ENCODE results near the gene FEZF2.

The FEZF2 gene

DNA sequence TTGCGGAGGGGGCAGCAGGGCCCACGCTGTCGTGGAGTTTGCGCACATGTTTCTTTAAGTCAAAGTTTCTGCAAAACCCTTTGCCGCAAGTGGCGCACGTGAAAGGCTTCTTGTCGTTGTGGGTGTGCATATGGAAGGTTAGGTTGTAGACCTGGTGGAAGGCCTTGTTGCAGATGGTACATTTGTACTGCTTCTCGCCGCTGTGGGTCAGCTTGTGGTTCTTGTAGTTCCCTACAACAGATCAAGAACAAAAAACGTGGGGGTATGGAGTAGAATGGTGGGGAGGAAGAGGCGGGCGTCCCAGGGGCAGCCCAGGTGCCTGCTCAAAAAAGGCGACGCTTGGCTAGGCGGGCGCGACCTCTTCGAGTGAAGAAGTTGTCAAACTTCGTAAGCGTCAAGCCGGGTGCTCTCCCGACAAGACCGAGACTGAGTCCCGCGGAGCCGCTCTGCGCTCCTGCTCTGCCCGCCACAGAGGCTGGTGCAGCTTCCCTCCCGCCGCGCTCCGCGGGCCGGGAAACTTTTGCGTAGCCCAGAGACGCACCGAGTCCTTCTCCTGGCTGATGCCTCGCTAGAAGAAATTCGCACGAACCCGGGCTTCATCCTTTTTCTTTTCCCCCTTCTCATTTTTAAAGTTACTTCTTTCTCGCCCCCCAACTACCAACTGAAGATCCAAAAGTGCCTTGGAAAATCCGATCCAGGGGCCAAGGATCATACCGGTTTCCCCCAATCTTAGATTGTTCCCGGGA lies 3.1 kb downstream of the FEZF2 start:
- DNase-seq (ENCODE audit: low read depth, low spot score), result no peak
- no peak overlapping the region for H3K4me3 ChIP-seq (ENCODE audit: low read depth, low read length)
- in situ Hi-C loops (cut with HindIII; ENCODE audit: low sequenced_read_pairs), result no loop called here
- TF ChIP-seq, protein P1, sequence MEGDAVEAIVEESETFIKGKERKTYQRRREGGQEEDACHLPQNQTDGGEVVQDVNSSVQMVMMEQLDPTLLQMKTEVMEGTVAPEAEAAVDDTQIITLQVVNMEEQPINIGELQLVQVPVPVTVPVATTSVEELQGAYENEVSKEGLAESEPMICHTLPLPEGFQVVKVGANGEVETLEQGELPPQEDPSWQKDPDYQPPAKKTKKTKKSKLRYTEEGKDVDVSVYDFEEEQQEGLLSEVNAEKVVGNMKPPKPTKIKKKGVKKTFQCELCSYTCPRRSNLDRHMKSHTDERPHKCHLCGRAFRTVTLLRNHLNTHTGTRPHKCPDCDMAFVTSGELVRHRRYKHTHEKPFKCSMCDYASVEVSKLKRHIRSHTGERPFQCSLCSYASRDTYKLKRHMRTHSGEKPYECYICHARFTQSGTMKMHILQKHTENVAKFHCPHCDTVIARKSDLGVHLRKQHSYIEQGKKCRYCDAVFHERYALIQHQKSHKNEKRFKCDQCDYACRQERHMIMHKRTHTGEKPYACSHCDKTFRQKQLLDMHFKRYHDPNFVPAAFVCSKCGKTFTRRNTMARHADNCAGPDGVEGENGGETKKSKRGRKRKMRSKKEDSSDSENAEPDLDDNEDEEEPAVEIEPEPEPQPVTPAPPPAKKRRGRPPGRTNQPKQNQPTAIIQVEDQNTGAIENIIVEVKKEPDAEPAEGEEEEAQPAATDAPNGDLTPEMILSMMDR (IDR thresholded peaks at IDR 0.05; ENCODE audit: low read depth, low read length), result no peak

DNA sequence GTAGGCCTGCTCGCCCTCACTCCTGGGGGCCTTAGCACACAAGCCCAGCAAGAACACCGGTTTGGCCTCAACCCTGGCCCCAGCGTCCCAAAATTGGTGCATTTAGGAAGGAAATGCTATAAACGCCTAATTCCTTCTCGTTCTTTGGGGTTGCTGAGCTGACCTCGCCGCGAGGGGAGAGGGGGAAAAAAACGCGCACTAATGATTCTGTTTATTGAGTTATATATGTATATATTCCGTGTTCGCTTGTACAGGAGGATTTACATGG lies 3.9 kb downstream of the FEZF2 start:
- in situ Hi-C loops (cut with HindIII; ENCODE audit: low sequenced_read_pairs), result no loop called here
- TF ChIP-seq, protein P1 (IDR thresholded peaks at IDR 0.05; ENCODE audit: low read depth, low read length), result no peak
- H3K4me3 ChIP-seq (ENCODE audit: low read depth, low read length), result no peak overlapping the region
- no peak for DNase-seq (ENCODE audit: low read depth, low spot score)

DNA sequence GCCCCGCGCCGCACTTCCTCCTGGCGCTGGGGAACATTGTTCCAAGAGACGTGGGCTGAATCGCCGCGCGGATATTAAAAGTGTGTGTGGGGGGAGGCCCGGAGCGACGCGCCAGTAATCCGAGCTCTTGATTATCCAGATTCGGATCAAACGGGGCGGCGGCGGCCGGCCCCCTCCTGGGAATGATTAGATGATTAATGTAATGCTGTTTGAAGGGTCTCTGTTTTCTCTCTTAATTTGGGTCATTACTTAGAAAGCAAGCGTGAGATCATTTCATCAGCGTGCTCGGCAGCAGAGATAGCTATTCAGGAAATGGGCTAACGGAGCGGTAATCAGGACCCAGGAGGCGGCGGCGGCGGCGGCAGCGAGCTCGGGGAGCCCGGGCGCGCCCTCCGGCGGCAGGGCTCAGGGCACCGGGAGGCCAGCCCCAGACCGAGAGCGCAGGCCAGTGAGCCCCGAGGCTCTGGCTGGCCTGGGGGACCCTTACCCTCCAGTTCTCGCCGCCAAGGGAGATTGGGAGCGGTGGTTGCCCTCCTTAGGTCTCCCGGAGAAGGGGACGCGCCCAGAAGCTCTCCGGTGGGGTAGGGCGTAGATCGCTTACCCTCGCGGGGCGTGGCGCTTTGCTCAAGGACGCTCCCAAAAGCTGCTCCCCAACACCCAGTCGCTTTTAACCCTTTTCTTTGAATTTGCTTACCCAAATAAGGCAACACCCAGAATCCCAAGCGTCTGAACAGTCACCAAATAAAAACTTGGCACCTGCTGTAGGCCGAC lies 4.5 kb downstream of the FEZF2 start:
- DNase-seq (ENCODE audit: low read depth, low spot score), result no peak
- no peak overlapping the region for H3K4me3 ChIP-seq (ENCODE audit: low read depth, low read length)
- in situ Hi-C loops (cut with HindIII; ENCODE audit: low sequenced_read_pairs), result no loop called here
- TF ChIP-seq, protein P1 (IDR thresholded peaks at IDR 0.05; ENCODE audit: low read depth, low read length), result no peak

DNA sequence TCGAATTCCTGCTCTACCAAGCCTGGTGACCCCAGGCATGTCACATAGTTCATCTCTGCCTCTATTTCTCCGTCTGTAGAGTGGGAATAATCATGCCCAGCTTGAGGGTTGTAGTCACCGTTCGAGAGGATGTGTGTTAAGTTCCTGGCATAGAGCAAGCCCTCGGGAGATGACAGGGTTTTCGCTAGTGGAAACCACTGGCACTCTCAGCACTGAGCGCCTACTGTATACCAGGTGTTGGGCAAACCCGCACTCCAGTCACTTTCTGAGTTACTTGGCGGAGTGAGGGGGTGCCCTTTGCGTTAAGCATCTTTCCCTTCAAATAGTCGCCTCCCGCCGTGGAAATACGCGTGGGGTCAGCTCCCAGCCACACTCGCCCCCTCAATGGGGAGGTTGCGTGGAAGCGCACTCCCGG lies 5.1 kb downstream of the FEZF2 start:
- TF ChIP-seq, protein P1 (IDR thresholded peaks at IDR 0.05; ENCODE audit: low read depth, low read length), result no peak
- DNase-seq (ENCODE audit: low read depth, low spot score), result no peak
- in situ Hi-C loops (cut with HindIII; ENCODE audit: low sequenced_read_pairs), result no loop called here
- H3K4me3 ChIP-seq (ENCODE audit: low read depth, low read length), result no peak overlapping the region

DNA sequence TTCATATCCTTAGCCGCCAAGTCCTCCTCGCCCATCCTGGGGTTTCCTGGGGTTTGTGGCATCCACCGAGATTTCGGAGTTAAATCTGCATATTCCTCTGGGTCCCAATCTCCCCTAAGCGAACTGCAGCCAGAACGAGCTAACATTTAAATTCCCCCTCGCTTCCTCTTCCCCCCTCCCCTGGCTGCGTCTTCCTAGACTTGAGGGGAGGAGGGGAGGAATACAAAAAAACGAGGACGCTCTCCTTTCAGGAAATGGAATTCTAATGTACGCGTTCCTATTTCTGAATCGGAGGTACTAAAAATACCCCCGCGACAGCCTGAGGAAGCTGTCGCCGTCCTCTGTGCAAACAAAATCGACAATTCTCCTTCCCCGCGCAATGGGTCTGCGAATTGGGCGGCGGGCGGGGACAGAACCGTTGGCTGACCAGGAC lies 5.6 kb downstream of the FEZF2 start:
- no peak for DNase-seq (ENCODE audit: low read depth, low spot score)
- in situ Hi-C loops (cut with HindIII; ENCODE audit: low sequenced_read_pairs), result no loop called here
- H3K4me3 ChIP-seq (ENCODE audit: low read depth, low read length), result no peak overlapping the region
- TF ChIP-seq, protein P1 (IDR thresholded peaks at IDR 0.05; ENCODE audit: low read depth, low read length), result no peak

DNA sequence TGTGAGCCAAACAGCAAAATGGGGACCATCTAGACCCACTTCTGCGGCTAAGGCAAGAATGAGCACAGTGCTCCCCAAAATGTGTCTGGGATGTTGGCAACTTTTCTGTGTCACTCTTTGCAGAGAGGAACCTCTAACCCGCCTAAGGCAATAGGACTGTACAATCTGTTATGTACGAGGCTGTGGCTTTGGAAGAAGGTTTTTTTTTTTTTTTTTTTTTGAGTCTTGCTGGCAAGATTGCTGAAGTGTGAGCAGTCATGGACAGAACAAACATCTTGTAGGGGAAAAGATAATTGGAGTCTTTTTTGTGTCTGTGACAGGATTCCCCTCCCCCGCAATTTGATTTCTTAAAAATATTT lies 7.2 kb downstream of the FEZF2 start:
- in situ Hi-C loops (cut with HindIII; ENCODE audit: low sequenced_read_pairs), result no loop called here
- no peak for DNase-seq (ENCODE audit: low read depth, low spot score)
- no peak overlapping the region for H3K4me3 ChIP-seq (ENCODE audit: low read depth, low read length)
- TF ChIP-seq, protein P1 (IDR thresholded peaks at IDR 0.05; ENCODE audit: low read depth, low read length), result no peak
